H1 (cell line): ENCODE results near the gene HIVEP3.

ENCODE experiments used
- CREB1 ChIP-seq: IDR thresholded peaks from 2 replicates; pipeline ENCODE4 v1.6.1; 2012; ENCODE audit warnings: inconsistent platforms
- KDM1A ChIP-seq: fragments of 200-600, 300-600 bp; sonication (generic); IDR thresholded peaks from 2 replicates; pipeline ENCODE4 v1.7.1; 2016; ENCODE audit warnings: mild to moderate bottlenecking, low read length, borderline replicate concordance

DNA sequence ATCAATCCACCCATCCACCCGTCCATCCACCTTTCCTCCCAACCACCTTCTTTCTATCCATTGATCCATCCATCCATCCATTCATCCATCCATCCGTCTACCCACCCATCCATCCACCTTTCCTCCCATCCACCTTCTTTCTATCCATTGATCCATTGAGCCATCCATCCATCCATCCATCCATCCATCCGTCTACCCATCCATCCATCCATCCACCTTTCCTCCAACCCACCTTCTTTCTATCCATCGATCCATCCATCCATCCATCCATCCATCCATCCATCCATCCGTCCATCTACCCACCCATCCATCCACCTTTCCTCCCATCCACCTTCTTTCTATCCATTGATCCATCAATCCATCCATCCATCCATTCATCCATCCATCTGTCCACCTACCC lies 429.2 kb downstream of the HIVEP3 start:
- TF ChIP-seq KDM1A (no peak), CREB1 (no peak)
